Breast epithelium (tissue), 3 donors: ENCODE results near the gene ZNF793.

ENCODE experiments used
- POLR2AphosphoS5 ChIP-seq, 3 donors: sonication (generic); formaldehyde crosslinking; IDR thresholded peaks; one replicate each; pipeline ENCODE4 v1.6.1; 2017; ENCODE audit warnings: antibody characterized with exemption in 3 of 3
- TF ChIP-seq, protein P1 (sequence below), 3 donors: fragments of 450-650 bp; IDR thresholded peaks; one replicate each; pipeline ENCODE4 v1.5.1; 2016 to 2017; ENCODE audit warnings: antibody characterized with exemption in 3 of 3, mild to moderate bottlenecking in 3 of 3, moderate library complexity in 3 of 3

DNA sequence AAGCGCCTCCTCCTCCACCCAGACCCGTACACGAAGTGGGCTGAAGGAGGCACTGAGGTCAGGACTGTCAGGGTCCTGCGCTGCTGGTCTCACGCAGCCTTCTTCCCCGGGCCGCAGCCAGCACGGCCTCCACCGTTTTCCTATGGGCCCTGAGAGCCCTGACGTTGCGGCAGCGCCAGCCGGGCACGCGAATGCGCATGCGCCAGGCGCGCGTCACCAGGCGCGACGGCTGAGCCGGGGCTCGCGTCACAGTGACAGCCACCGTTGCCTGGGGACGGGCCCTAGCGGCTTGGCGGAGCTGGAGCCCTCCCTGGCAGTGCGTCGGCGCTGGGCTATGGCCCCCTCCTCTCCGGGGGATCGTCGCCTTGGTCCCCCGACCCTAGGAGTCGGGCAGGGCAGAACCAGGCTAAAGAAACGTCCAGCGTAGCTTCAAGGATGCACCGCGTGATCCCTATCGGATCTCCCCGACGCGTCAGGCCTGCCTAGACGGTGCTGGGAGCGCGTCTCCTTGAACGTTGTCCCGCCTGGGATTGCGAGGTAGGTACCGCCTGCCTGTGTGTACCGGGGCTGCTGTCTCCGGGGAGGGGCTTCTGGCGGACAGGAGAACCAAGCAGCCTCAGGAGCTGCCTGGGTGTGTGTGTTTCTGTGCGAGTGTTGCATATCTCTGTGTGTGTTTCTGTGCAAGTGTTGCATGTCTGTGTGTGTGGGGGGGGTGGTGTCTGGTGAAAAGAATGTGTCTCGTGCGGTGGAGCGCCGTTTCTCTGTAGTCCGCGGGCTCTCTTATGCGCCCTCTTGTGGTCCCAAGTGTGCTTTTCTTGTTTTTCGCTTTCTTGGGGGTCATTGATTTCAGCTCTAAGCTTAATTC lies 44.6 kb downstream of the ZNF793 start:
- TF ChIP-seq POLR2AphosphoS5 (IDR thresholded peaks at IDR 0.05), result no peak
- TF ChIP-seq, protein P1, sequence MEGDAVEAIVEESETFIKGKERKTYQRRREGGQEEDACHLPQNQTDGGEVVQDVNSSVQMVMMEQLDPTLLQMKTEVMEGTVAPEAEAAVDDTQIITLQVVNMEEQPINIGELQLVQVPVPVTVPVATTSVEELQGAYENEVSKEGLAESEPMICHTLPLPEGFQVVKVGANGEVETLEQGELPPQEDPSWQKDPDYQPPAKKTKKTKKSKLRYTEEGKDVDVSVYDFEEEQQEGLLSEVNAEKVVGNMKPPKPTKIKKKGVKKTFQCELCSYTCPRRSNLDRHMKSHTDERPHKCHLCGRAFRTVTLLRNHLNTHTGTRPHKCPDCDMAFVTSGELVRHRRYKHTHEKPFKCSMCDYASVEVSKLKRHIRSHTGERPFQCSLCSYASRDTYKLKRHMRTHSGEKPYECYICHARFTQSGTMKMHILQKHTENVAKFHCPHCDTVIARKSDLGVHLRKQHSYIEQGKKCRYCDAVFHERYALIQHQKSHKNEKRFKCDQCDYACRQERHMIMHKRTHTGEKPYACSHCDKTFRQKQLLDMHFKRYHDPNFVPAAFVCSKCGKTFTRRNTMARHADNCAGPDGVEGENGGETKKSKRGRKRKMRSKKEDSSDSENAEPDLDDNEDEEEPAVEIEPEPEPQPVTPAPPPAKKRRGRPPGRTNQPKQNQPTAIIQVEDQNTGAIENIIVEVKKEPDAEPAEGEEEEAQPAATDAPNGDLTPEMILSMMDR (IDR thresholded peaks at IDR 0.05), result no peak
